CD4-positive, alpha-beta T cell (primary cell): ENCODE results near the gene TSHZ3. TPM values are rescaled to one million over a fixed set of nuclear protein-coding genes. Genes with fewer than 3 reads are reported as not detected.

Experiments
- ATAC-seq: fragments of 200-7000 bp; cut with Tn5 transposase; one replicate; pipeline ENCODE4 v1.10.0; 2022; ENCODE audit warnings: mild to moderate bottlenecking; ENCODE audit not compliant: poor library complexity
- CTCF ChIA-PET: fragments of 350-600 bp; sonication (Branson Sonifier 250); formaldehyde crosslinking; loops from one replicate; lab custom pipeline; 2021; ENCODE audit warnings: antibody characterized with exemption, inconsistent platforms; lab: Charles Lee
- POLR2A ChIA-PET: fragments of 350-600 bp; sonication (Branson Sonifier 250); formaldehyde crosslinking; loops from one replicate; lab custom pipeline; 2021; ENCODE audit warnings: antibody characterized with exemption, inconsistent platforms; lab: Charles Lee
- DNase-seq, 14 experiments: peaks; one replicate each; pipeline ENCODE4 v3.0.0-alpha.2; 2013 to 2020; ENCODE audit warnings: mixed read lengths in 2 of 14
- H3K27ac ChIP-seq, 2 donors: one replicate each; pipeline versions ENCODE4 v1.5.1 to v1.7.0; 2013; ENCODE audit warnings: low read length in 2 of 2, low read depth in 1 of 2, mild to moderate bottlenecking in 1 of 2
- H3K27me3 ChIP-seq, 2 experiments: 1 replicate in 1 of 2; 2 replicates in 1 of 2; pipeline versions ENCODE4 v1.6.1 to v1.7.0; 2013; ENCODE audit warnings: low read length in 2 of 2, control low read depth in 1 of 2, mild to moderate bottlenecking in 1 of 2, moderate library complexity in 1 of 2; ENCODE audit not compliant: insufficient read depth in 2 of 2, control insufficient read depth in 1 of 2
- H3K36me3 ChIP-seq: one replicate; pipeline ENCODE4 v1.6.1; 2013; ENCODE audit warnings: low read length, control low read depth; ENCODE audit not compliant: insufficient read depth
- H3K4me1 ChIP-seq: one replicate; pipeline ENCODE4 v1.6.1; 2013; ENCODE audit warnings: low read length, control low read depth; ENCODE audit not compliant: insufficient read depth
- H3K4me3 ChIP-seq: one replicate; pipeline ENCODE4 v1.5.1; 2013; ENCODE audit warnings: mild to moderate bottlenecking, low read length, moderate library complexity
- H3K9me3 ChIP-seq, 2 experiments: 1 replicate in 1 of 2; 2 replicates in 1 of 2; pipeline versions ENCODE4 v1.6.1 to v1.7.0; 2013; ENCODE audit warnings: low read length in 2 of 2, mild to moderate bottlenecking in 2 of 2, control low read depth in 1 of 2, moderate library complexity in 1 of 2; ENCODE audit not compliant: control insufficient read depth in 1 of 2, insufficient read depth in 1 of 2
- H3K27ac Mint-ChIP-seq: one replicate; pipeline ENCODE4 v1.8.0; 2020; ENCODE audit warnings: mixed read lengths
- H3K27me3 Mint-ChIP-seq: one replicate; pipeline ENCODE4 v1.8.0; 2021; ENCODE audit warnings: mixed read lengths
- H3K36me3 Mint-ChIP-seq: one replicate; pipeline ENCODE4 v1.8.0; 2021; ENCODE audit warnings: low read depth, mixed read lengths
- H3K4me1 Mint-ChIP-seq: one replicate; pipeline ENCODE4 v1.8.0; 2021; ENCODE audit warnings: low read depth, mixed read lengths
- H3K4me3 Mint-ChIP-seq: one replicate; pipeline ENCODE4 v1.8.0; 2020; ENCODE audit warnings: mild to moderate bottlenecking, mixed read lengths
- H3K9me3 Mint-ChIP-seq: one replicate; pipeline ENCODE4 v1.8.0; 2020; ENCODE audit warnings: mixed read lengths
- CTCF ChIP-seq: fragments of 200-600 bp; IDR thresholded peaks from one replicate; pipeline ENCODE4 v1.8.0; 2022; ENCODE audit warnings: antibody characterized with exemption, mild to moderate bottlenecking
- intact Hi-C, 2 experiments: fragments of 100-400 bp; cut with DNase I in 1 of 2; cut with micrococcal nuclease in 1 of 2; formaldehyde crosslinking; loops; one replicate each; pipeline versions ENCODE4 v1.15.1 to v1.9.0; 2023 to 2025; cut with DNase I, micrococcal nuclease
- total RNA-seq, 174 experiments: library from RNA in 2 of 174; stranded (reverse) in 2 of 174; gene quantifications; one replicate each; pipeline ENCODE4 v1.2.3 and lab custom pipeline; 2021 to 2026

Gene TSHZ3
- total RNA-seq, 2 experiments from 2014 or later: 0.38 to 0.61 TPM

- intact Hi-C loops: no loop called here
- CTCF ChIA-PET: interaction anchor here (0.6 kb wide), 1 partner anchor 1017 kb away, joined by 3 read pairs; no protein-coding TSS in a partner anchor
- Histone ChIP-seq H3K4me1 (peaks cover under 1% of the 10 kb centered on the region), H3K27ac (no peak overlapping the region), H3K4me3 (no peak overlapping the region), H3K27me3 (no peaks in the 10 kb centered on the region), H3K9me3 (no peaks in the 10 kb centered on the region), H3K36me3 (no peaks in the 10 kb centered on the region)
- POLR2A ChIA-PET: no interaction called here
- Mint-ChIP-seq H3K9me3 (no peaks in the 10 kb centered on the region), H3K27ac (no peak overlapping the region), H3K4me3 (no peak overlapping the region), H3K27me3 (peaks cover 41% of the 10 kb centered on the region), H3K36me3 (no peaks in the 10 kb centered on the region), H3K4me1 (peaks cover 1% of the 10 kb centered on the region)
- no peak for TF ChIP-seq CTCF
- DNase-seq (no peak), ATAC-seq (no peak)
These were observed 29.2 kb upstream of the TSHZ3 start for GRCh38 chr19:31378404-31378803.

- no peak for TF ChIP-seq CTCF
- no peak overlapping the region for H3K4me3 ChIP-seq
- H3K9me3 Mint-ChIP-seq: no peaks in the 10 kb centered on the region
- H3K27ac ChIP-seq: no peak overlapping the region
- H3K36me3 ChIP-seq: no peaks in the 10 kb centered on the region
- H3K27me3 ChIP-seq: no peaks in the 10 kb centered on the region
- H3K4me1 Mint-ChIP-seq: peaks cover 8% of the 10 kb centered on the region
- DNase-seq (no peak), ATAC-seq (no peak)
- ChIA-PET CTCF (no interaction called here), POLR2A (no interaction called here)
- H3K36me3 Mint-ChIP-seq: no peaks in the 10 kb centered on the region
- peaks cover 39% of the 10 kb centered on the region for H3K27me3 Mint-ChIP-seq
- H3K9me3 ChIP-seq: no peaks in the 10 kb centered on the region
- intact Hi-C loops: no loop called here
- H3K4me1 ChIP-seq: peaks cover 7% of the 10 kb centered on the region
- no peak overlapping the region for H3K27ac Mint-ChIP-seq
- H3K4me3 Mint-ChIP-seq: no peak overlapping the region
These were observed 28.5 kb upstream of the TSHZ3 start for GRCh38 chr19:31377736-31378135.

GRCh38 chr19:31372246-31372781 is 23.1 kb upstream of the TSHZ3 start:
- Histone ChIP-seq H3K36me3 (no peaks in the 10 kb centered on the region), H3K9me3 (no peaks in the 10 kb centered on the region), H3K4me3 (no peak overlapping the region), H3K27ac (no peak overlapping the region), H3K4me1 (peaks cover 18% of the 10 kb centered on the region), H3K27me3 (peaks cover 7 to 9% of the 10 kb centered on the region in 2 experiments)
- H3K27me3 Mint-ChIP-seq: peaks cover 31% of the 10 kb centered on the region
- H3K4me3 Mint-ChIP-seq: no peak overlapping the region
- H3K9me3 Mint-ChIP-seq: no peaks in the 10 kb centered on the region
- H3K4me1 Mint-ChIP-seq: peaks cover 23% of the 10 kb centered on the region
- intact Hi-C loops: no loop called here
- ATAC-seq (peak; percentile 37), DNase-seq (peak in 3 of 14 experiments; percentile 36 to 56 (median 40))
- no peaks in the 10 kb centered on the region for H3K36me3 Mint-ChIP-seq
- ChIA-PET POLR2A (no interaction called here), CTCF (no interaction called here)
- TF ChIP-seq CTCF: no peak
- no peak overlapping the region for H3K27ac Mint-ChIP-seq
